ENCODE measurements around the gene MINDY1. TPM values are rescaled to one million over a fixed set of nuclear protein-coding genes. Genes with fewer than 3 reads are reported as not detected.

MINDY1 gene, protein sequence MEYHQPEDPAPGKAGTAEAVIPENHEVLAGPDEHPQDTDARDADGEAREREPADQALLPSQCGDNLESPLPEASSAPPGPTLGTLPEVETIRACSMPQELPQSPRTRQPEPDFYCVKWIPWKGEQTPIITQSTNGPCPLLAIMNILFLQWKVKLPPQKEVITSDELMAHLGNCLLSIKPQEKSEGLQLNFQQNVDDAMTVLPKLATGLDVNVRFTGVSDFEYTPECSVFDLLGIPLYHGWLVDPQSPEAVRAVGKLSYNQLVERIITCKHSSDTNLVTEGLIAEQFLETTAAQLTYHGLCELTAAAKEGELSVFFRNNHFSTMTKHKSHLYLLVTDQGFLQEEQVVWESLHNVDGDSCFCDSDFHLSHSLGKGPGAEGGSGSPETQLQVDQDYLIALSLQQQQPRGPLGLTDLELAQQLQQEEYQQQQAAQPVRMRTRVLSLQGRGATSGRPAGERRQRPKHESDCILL
- 5.5 and 13.6 TPM in 2 replicates for total RNA-seq

DNA sequence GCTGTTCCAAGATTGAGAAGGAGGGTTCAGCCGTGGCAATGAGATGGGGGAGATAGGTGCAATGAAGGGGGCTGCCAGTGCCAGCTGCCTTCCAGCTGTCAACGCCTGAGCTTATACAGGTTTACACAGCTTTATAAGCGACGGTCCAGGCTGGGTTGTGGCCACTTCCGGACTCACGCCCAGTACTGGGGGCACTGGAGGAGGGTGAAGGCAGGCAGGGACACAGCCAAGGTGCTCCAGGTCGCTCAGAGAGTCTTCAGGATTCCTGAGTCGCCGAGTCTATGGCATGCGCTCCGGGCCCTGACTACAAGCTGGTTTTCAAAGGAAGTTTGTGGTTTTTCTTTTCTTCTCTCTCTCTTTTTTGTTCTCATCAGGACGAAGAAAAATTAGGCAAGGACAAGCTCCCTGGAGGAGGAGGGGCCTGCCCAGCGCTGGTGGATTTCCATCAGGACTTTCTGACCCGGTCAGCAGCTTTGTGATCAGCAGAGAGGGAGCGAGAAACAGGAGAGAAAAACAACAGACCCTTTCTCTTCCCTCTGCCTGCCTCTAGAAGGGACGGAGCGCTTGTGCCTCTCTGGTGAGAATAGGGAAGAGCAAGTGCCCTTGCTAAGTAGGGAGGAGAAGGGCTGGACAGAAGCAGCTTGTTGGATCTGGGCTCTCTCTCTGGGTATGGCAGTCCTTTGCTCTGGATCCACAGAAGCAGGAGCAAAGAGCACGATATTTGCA, at the start of gene MINDY1:
Gene MINDY1, minus strand, starts transcription at position 576 of the 726 bp plus-strand sequence. CDS start 4,285 bp downstream, outside the sequence.
- H3K36me3 ChIP-seq (ENCODE audit: control insufficient read depth, insufficient read depth, low read length) = no peaks in the 10 kb centered on the region
- FAIRE-seq = no peak
- H3K4me3 ChIP-seq (ENCODE audit: low read depth, low read length) = peak within 1 kb of the TSS; percentile 46
- TF ChIP-seq, protein P1, sequence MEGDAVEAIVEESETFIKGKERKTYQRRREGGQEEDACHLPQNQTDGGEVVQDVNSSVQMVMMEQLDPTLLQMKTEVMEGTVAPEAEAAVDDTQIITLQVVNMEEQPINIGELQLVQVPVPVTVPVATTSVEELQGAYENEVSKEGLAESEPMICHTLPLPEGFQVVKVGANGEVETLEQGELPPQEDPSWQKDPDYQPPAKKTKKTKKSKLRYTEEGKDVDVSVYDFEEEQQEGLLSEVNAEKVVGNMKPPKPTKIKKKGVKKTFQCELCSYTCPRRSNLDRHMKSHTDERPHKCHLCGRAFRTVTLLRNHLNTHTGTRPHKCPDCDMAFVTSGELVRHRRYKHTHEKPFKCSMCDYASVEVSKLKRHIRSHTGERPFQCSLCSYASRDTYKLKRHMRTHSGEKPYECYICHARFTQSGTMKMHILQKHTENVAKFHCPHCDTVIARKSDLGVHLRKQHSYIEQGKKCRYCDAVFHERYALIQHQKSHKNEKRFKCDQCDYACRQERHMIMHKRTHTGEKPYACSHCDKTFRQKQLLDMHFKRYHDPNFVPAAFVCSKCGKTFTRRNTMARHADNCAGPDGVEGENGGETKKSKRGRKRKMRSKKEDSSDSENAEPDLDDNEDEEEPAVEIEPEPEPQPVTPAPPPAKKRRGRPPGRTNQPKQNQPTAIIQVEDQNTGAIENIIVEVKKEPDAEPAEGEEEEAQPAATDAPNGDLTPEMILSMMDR (IDR thresholded peaks at IDR 0.05; ENCODE audit: insufficient read depth, low read length, severe bottlenecking) = peak; percentile 62
- peak; percentile 73 for DNase-seq (ENCODE audit: low read depth)
- no peaks in the 10 kb centered on the region for H3K27me3 ChIP-seq (ENCODE audit: control insufficient read depth, insufficient read depth, low read length)

DNA sequence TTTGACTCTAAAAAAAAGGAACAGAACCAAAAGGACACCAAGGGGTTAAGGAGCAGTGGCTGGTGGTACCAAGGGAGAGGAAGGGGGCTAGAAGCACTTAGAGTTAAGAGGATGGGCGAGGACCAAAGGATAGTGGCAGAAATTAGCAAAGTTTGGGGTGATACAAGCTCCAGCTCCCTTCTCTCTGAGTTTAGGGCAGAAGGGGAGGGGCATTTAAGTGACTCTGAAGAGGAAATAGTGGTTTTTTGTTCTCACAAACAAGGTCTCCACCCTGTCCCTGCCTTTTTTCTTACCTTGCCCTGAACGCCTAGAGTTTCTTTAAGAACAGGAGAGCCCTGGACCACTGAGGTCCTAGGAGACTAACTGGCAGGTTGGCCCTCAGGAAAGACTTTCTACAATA, 49.4 kb upstream of the MINDY1 start:
- H3K36me3 ChIP-seq (ENCODE audit: control insufficient read depth, insufficient read depth, low read length) = peaks cover 24% of the 10 kb centered on the region
- FAIRE-seq (no peak), DNase-seq (ENCODE audit: low read depth) (no peak)
- no peak overlapping the region for H3K4me3 ChIP-seq (ENCODE audit: low read depth, low read length)
- TF ChIP-seq, protein P1 (IDR thresholded peaks at IDR 0.05; ENCODE audit: insufficient read depth, low read length, severe bottlenecking) = no peak
- no peaks in the 10 kb centered on the region for H3K27me3 ChIP-seq (ENCODE audit: control insufficient read depth, insufficient read depth, low read length)

DNA sequence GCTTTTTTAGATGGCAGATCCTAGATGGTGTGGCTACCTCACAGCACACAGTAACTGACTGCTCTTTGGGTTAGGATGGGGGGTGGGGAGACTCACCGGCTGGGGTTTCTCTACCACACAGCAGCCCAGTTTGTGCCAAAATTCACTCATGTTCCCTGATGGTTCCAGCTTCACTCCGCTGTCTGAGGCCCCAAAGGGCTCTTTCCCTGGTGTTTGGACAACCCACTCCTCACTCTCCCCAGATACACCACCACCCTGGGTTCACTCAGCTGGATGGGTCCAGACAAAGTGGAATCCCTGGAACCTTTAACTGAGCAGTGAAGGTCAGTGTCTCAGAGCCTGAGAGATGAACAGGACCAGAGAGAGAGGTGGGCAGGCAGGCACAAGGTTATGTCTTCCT, 48.9 kb upstream of the MINDY1 start:
- FAIRE-seq = no peak
- Histone ChIP-seq H3K27me3 (ENCODE audit: control insufficient read depth, insufficient read depth, low read length) (no peaks in the 10 kb centered on the region), H3K4me3 (ENCODE audit: low read depth, low read length) (no peak overlapping the region), H3K36me3 (ENCODE audit: control insufficient read depth, insufficient read depth, low read length) (peaks cover 24% of the 10 kb centered on the region)
- TF ChIP-seq, protein P1 (IDR thresholded peaks at IDR 0.05; ENCODE audit: insufficient read depth, low read length, severe bottlenecking) = no peak
- DNase-seq (ENCODE audit: low read depth) = no peak

DNA sequence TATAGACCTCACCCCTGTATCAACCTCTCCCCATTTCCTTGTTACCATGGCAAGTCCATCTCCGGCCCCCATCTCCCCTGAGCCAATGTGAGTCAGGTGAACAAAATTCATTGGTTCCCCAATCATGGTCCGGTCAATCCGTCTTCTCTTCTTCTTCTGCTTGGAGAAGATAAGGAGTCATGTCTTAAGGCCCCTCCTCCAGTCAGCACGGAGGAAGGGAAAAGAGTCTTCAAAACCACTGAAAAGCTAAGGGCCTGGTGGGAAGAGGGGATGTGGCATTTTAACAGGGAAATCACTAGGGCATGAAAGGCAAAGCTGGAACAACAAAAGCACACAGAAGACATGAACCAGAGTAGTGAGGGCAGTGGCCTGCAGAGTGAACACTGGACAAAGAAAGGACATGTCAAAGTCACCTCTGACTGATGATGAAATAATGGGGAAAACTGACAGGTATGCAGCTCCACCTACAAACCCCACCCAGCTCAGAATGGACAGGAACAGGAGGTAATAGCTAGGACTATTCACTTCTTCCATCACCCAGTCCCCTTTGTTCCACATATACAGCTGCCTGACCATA, 48.4 kb upstream of the MINDY1 start:
- FAIRE-seq (no peak), DNase-seq (ENCODE audit: low read depth) (no peak)
- peaks cover 24% of the 10 kb centered on the region for H3K36me3 ChIP-seq (ENCODE audit: control insufficient read depth, insufficient read depth, low read length)
- no peaks in the 10 kb centered on the region for H3K27me3 ChIP-seq (ENCODE audit: control insufficient read depth, insufficient read depth, low read length)
- no peak overlapping the region for H3K4me3 ChIP-seq (ENCODE audit: low read depth, low read length)
- TF ChIP-seq, protein P1 (IDR thresholded peaks at IDR 0.05; ENCODE audit: insufficient read depth, low read length, severe bottlenecking) = no peak

DNA sequence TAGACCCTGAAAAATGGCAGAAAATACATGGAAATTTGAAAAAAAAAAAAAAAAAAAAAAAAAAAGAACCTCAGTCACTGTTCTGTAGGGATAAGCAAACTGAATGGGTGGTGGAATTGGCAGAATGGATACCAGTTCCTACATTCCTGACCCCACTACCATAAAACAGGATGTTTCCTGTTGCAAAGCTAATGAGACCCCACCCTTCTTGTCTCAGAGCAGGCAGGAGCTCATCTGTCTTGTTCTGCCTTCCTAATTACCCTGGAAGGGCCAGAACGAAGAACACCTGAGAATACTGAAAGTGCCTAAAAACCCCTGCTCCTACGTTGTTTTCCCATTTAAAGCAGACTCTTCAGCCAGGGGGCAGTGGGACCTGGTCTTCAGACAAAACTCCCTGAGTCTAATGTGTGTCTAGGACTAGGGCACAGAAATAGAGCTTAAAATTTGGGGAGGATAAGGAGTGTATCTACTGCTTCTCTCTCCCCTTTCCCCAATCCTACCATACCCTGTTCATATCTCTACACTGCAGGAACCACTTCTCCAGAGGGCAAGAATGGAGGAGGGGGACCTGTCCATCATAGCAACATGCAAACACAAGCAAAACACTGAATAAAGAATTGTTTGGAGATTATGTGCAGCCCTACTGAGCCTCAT, 44.8 kb upstream of the MINDY1 start:
- no peak overlapping the region for H3K4me3 ChIP-seq (ENCODE audit: low read depth, low read length)
- H3K27me3 ChIP-seq (ENCODE audit: control insufficient read depth, insufficient read depth, low read length) = no peaks in the 10 kb centered on the region
- no peak for FAIRE-seq
- TF ChIP-seq, protein P1 (IDR thresholded peaks at IDR 0.05; ENCODE audit: insufficient read depth, low read length, severe bottlenecking) = no peak
- DNase-seq (ENCODE audit: low read depth) = no peak
- peaks cover 18% of the 10 kb centered on the region for H3K36me3 ChIP-seq (ENCODE audit: control insufficient read depth, insufficient read depth, low read length)
